Large intestine (tissue), 3 donors: Measurements from ENCODE around the gene UBASH3A. TPM values are rescaled to one million over a fixed set of nuclear protein-coding genes. Genes with fewer than 3 reads are reported as not detected.

Source experiments
- DNase-seq, 2 donors: peaks; one replicate each; pipeline versions ENCODE4 v3.0.0 to v3.0.0-alpha.2; 2013
- H3K27ac ChIP-seq: one replicate; pipeline ENCODE4 v1.5.1; 2013; ENCODE audit warnings: low read length
- H3K27me3 ChIP-seq: 2 replicates; pipeline ENCODE4 v1.6.1; 2013; ENCODE audit warnings: low read length; ENCODE audit not compliant: control insufficient read depth, insufficient read depth
- H3K36me3 ChIP-seq: 2 replicates; pipeline ENCODE4 v1.6.1; 2013; ENCODE audit warnings: low read length; ENCODE audit not compliant: control insufficient read depth, insufficient read depth
- H3K4me1 ChIP-seq: one replicate; pipeline ENCODE4 v1.6.1; 2013; ENCODE audit warnings: low read length; ENCODE audit not compliant: control insufficient read depth, insufficient read depth
- H3K4me3 ChIP-seq: one replicate; pipeline ENCODE4 v1.5.1; 2013; ENCODE audit warnings: low read length
- H3K9me3 ChIP-seq: one replicate; pipeline ENCODE4 v1.6.1; 2013; ENCODE audit warnings: mild to moderate bottlenecking, low read depth, low read length, moderate library complexity; ENCODE audit not compliant: control insufficient read depth
- WGBS: methylation state at CpG from one replicate; pipeline ENCODE4 v1.1.5; 2013; ENCODE audit warnings: low lambda C conversion rate; ENCODE audit not compliant: insufficient coverage; 5-methylcytosine and 5-hydroxymethylcytosine counted together
- polyA plus RNA-seq: library from polyadenylated mRNA; unstranded; fragments of 120-200 nt; gene quantifications from one replicate; pipeline ENCODE4 v1.2.1, GENCODE V29; 2013

Gene UBASH3A
- polyA plus RNA-seq, 1 donor = 0.73 TPM

DNA sequence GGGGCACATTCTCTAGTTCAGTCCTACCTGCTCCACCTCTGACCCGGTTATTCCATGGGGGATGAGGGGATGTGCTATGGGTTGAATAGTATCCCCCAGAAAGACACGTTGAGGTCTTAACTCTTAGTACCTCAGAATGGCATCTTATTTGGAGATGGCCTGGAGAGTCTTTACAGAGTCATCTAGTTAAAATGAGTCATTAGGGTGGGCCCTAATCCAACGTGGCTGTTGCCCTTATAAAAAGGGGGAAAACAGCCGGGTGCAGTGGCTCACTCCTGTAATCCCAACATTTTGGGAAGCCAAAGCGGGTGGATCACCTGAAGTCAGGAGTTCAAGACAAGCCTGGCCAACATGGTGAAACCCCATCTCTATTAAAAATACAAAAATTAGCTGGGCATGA, 13.5 kb upstream of the UBASH3A start:
- no peak for DNase-seq
- Histone ChIP-seq H3K4me1 (peaks cover 48% of the 10 kb centered on the region), H3K27me3 (no peaks in the 10 kb centered on the region), H3K9me3 (no peaks in the 10 kb centered on the region), H3K27ac (peak overlapping the region; percentile 86), H3K36me3 (no peaks in the 10 kb centered on the region), H3K4me3 (no peak overlapping the region)
- WGBS = 83% methylated on average over 1 of the region's 5 CpGs

DNA sequence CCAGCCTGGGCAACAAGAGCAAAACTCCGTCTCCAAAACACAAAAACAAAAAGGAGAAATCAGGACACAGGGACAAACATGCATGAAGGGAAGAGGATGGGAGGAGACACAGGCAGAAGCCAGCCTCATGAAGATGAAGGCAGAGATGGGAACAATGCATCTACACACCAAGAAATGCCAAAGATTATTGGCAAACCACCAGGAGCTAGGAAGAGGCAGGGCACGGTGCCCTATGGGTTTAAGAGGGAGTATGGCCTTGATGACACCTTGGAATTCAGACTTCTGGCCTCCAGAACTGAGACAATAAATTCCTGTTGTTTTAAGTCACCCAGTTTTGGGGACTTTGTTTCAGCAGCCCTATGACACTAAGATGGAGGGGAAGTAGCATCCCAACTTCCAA, 13.0 kb upstream of the UBASH3A start:
- H3K4me1 ChIP-seq = peaks cover 43% of the 10 kb centered on the region
- H3K27ac ChIP-seq = no peak overlapping the region
- H3K27me3 ChIP-seq = no peaks in the 10 kb centered on the region
- H3K36me3 ChIP-seq = no peaks in the 10 kb centered on the region
- H3K9me3 ChIP-seq = no peaks in the 10 kb centered on the region
- H3K4me3 ChIP-seq = no peak overlapping the region
- DNase-seq = no peak
- WGBS = 100% methylated on average over 1 of the region's 2 CpGs

DNA sequence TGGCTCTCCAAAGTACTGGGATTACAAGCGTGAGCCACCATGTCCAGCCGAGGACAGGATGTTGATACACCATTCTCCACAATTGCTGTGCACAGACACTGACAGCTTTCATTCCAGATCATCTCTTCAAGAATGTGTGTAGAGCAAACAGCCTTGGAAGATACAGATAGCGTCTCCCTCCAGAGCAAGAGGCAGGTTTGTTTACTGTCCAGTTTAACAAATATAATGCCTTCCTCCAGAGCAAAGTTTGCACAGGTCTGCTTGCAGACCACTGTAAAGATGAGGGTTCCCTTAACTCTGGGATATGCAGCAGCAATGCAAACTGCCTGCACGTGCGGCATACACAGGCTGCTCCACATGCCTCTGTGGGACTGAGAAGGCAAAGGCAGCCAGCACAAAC, 12.4 kb upstream of the UBASH3A start:
- Histone ChIP-seq H3K27me3 (no peaks in the 10 kb centered on the region), H3K36me3 (no peaks in the 10 kb centered on the region), H3K4me3 (no peak overlapping the region), H3K27ac (no peak overlapping the region), H3K9me3 (no peaks in the 10 kb centered on the region), H3K4me1 (peaks cover 38% of the 10 kb centered on the region)
- WGBS = no CpG with 5 or more reads among the region's 5 CpGs
- no peak for DNase-seq

- Histone ChIP-seq H3K4me1 (peaks cover 23% of the 10 kb centered on the region), H3K36me3 (no peaks in the 10 kb centered on the region), H3K4me3 (no peak overlapping the region), H3K27me3 (no peaks in the 10 kb centered on the region), H3K27ac (no peak overlapping the region), H3K9me3 (no peaks in the 10 kb centered on the region)
- DNase-seq = no peak
- WGBS = 92% methylated on average over 2 of the region's 17 CpGs
Measured at GRCh38 chr21:42392731-42393442, 10.8 kb upstream of the UBASH3A start.

GRCh38 chr21:42393443-42393950, 10.2 kb upstream of the UBASH3A start:
- H3K27me3 ChIP-seq = no peaks in the 10 kb centered on the region
- H3K9me3 ChIP-seq = no peaks in the 10 kb centered on the region
- H3K27ac ChIP-seq = no peak overlapping the region
- 74% methylated on average over 5 of the region's 8 CpGs for WGBS
- no peak overlapping the region for H3K4me3 ChIP-seq
- H3K4me1 ChIP-seq = peaks cover 21% of the 10 kb centered on the region
- no peaks in the 10 kb centered on the region for H3K36me3 ChIP-seq
- no peak for DNase-seq

DNA sequence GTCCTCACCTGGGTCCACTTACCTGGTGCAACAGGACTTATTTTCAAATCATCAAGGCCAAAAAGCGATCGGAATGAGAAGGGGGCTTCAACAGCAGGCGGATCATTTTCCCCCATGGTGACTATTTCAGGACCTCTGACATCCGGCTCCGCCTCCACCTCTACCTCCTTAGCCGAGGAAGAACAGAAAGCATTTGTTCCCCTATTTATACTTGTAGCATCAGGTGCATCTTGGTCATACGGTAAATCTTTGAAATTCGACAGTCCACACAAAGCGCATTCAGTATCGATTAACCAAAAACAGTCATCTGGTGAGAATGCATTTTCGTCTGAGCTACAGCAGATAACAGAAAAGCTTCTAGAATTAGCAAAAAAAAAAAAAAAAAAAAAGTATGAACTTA, 8.4 kb upstream of the UBASH3A start:
- Histone ChIP-seq H3K4me3 (no peak overlapping the region), H3K9me3 (no peaks in the 10 kb centered on the region), H3K27me3 (no peaks in the 10 kb centered on the region), H3K36me3 (no peaks in the 10 kb centered on the region), H3K27ac (no peak overlapping the region), H3K4me1 (peaks cover 10% of the 10 kb centered on the region)
- no peak for DNase-seq
- WGBS = 100% methylated on average over 5 of the region's 11 CpGs

DNA sequence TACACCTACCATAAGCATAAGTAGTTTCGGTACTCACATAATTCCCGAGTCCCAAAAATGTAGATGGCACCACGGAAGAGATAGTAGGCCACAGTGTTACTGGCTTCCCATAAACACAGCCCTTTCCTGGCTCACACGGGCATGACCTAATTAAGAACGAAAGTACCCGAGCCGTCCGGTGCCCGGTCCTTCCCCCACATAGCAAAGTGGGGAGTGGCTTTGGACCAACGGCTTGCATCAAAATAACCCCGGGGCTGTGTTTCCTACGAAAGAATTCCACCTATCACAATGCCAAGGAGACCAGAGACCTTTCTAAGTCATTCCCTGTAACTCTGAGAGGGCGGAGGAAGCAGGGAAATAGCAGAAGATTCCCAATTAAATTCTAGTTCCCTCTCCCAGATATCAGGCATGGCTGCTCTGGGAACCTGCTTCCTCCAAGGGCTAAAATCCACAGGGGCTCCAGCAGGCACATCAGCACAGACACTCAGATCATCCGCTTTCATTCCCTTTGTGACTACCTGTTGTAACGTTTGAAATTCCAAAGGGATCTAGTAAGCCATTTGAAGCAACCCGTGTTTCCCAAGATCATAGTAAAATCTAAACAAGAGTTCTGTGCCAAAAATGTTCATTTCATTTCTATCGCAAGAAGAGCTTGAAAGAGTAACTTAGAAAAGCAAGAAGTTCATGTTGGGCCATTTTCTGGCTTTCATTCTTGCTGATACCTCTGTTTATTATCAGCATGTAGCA, 7.6 kb upstream of the UBASH3A start, which contains the start of gene TMPRSS3:
Gene TMPRSS3 (minus strand): TSS at position 148 of the 747 bp plus-strand sequence. CDS start 635 bp downstream, outside the sequence.
- no peaks in the 10 kb centered on the region for H3K27me3 ChIP-seq
- WGBS = 93% methylated on average over 3 of the region's 17 CpGs
- no peaks in the 10 kb centered on the region for H3K36me3 ChIP-seq
- H3K4me1 ChIP-seq = peaks cover 10% of the 10 kb centered on the region
- DNase-seq = no peak
- no peak within 1 kb of the TSS for H3K27ac ChIP-seq
- H3K9me3 ChIP-seq = no peaks in the 10 kb centered on the region
- no peak within 1 kb of the TSS for H3K4me3 ChIP-seq

DNA sequence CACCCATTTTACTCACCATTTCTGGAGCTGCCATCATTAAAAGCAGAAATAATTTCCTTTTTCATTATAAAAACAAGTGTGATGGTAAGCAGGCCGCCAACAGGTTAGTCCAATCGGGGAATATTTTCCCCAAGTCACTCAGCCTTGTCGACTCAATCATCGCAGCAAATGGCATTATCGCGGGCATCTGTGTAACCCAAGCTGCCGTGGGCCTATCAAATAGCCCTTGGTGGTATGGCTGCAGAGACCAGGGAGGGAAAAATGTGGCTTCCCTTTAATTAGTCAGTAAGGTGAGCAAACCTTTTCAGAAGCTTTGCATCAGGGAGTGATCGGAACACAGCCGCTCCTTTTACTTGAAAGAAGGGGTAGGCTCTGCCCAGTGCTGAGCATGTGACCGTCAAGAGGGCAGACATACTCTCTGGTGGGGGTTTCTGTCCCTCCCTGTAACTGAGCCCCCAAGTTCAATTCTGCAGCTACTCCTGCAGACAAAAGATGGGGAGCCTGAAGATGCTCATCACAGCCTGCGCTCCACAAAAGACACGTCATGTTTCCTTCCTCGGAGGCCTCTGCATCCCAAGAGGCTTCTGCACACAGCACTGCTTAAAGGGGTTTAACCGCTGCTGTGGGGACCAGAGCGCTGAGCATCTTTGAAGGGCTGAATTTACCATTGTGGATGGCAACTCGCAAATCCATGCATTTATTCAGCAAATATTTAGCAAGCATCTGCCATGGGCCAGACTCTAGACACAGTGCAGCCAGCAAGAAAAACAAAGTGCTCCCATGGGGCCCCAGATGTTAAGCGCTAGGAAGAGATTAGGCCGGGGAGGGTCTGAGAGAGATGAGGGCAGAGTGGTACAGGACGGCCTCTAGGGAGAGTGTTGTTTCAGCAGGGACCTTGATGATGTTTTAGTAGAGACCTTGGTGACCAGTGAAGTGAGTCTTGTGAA, 6.6 kb upstream of the UBASH3A start:
- Histone ChIP-seq H3K27me3 (no peaks in the 10 kb centered on the region), H3K27ac (no peak overlapping the region), H3K36me3 (no peaks in the 10 kb centered on the region), H3K9me3 (no peaks in the 10 kb centered on the region), H3K4me3 (no peak overlapping the region), H3K4me1 (peaks cover 15% of the 10 kb centered on the region)
- 100% methylated on average over 3 of the region's 19 CpGs for WGBS
- DNase-seq = no peak

DNA sequence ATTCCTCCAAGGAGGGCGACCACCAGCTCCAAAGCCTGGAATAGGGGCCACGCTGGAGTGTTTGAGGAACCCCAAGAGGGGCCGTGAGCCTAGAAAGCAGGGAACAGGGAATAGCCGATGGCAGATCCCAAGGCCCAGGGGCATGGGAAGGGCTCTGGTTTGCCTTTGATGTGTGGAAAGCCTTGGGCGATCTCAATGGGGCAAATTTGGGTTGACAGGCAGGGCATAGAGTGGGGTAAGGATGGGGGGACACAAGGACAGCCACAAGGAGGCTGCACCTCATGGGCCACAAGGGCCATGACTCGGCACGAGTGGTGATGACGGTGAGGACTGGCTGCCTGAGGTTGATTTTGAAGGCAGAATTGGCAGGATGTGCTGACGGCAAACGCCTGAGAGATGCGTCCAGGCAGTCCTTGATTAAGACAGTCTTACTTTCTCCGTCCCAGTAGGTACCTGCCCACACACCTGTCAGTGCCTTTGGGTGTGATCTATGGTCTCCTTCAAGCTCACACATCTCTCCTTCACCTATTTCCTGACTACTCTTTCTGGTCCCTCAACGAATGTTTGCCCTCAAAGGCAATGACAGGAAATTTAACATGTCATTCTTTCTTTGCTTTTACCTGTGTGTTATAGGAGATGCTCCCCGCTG, 5.8 kb upstream of the UBASH3A start:
- no peak for DNase-seq
- Histone ChIP-seq H3K4me3 (no peak overlapping the region), H3K9me3 (no peaks in the 10 kb centered on the region), H3K36me3 (no peaks in the 10 kb centered on the region), H3K27me3 (no peaks in the 10 kb centered on the region), H3K4me1 (peaks cover 15% of the 10 kb centered on the region), H3K27ac (peak overlapping the region; percentile 44)
- WGBS = no CpG with 5 or more reads among the region's 14 CpGs
